NCI-H2171 (cell line): ENCODE results near the gene FCN3.
"Not testable (repeated sequence)": the region's sequence is repeated elsewhere in the genome, so short reads cannot be mapped to it uniquely, and the experiment has no call there.

Experiments used
- DNase-seq: peaks from one replicate; lab custom pipeline; 2025; lab: John Stamatoyannopoulos, UW

The FCN3 gene

DNA sequence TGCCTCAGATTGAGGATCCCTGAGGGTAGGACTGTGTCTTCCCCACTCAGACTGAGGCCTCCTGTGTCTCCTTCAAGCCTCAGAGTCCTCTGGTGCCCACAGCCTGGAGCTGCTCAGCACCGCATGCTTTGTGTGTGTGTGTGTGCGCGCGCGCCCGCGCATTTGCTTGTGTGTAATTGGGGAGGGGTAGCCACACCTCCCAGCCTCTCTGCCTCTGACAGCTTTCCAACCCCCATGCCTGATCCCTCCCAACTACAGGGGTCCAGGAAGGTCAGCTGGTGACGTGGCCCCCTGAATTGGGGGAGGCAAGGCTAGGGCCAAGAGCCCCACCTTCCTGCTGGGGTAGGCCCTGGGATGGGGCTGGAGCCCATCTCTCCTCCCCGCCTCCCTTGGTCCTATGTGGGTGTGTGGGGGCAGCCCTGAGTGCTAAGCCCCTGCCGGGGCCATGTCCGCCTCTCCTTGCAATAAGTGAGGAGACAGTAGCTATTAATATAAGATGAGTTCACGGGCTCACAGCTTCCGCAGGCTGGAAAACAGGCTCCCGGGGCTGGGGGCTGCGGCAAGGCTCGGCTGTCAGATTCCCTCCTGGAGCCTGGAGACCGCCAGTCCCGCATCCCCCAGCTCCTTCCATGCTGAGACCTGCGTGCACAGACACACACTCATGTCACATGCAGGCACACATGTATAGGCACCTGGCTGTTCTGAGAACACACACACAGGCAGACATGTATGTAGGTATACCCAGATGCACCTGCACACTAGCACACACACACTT is 24.8 kb upstream of the FCN3 start:
- no peak for DNase-seq

DNA sequence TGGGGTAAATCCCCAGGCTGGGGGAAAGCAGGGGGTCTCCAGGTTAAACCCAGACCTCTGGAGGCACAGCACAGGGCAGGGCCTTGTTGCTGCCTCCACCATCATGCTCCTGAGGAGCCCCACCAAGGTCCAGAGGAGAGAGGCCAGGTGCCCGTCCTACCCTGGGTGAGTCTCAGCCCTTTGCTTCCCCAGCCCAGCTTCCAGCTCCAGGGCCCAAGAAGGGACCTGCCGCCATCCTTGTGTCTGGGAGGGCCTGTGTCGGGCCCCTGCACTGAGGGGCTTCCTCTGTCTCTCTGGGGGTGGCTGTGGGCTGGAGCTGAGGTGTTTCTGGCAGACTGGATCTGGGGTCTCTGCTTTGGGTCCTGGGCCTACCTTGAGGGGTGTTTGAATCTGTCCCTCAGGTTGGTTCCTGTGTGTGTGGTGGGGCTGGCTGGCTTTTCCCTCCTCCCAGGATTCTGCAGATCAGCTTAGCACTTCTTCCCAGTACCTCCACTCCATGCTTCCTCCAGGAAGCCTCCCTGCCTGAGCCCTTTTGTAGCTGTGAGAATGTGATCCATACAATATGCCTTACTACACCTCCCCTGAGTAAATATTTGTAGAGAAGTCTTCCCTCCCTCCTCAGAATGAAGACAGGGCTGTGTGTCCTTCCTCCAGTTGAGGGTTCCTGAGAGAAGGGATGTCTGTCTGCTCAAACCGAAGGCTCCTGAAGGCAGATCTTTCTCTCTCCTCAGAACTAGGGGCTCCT is 24.0 kb upstream of the FCN3 start:
- no peak for DNase-seq

DNA sequence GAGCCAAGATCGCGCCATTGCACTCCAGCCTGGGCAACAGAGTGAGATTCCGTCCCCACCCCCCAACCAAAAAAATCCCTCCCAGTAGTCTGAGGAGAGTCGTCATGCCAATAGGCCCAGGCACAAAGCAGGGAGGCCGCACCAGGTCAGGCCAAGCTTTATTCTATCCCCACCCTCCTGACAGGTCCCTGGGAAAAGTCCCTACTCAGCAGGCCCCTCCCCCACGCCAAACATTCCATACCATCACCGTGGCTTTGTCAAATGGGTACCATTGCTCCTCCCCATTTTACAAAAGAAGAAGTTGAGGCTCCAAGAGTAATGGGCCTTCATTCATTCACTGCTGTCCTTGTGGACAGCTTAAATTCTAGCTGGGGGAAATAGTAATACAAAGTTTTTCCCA is 23.1 kb upstream of the FCN3 start:
- DNase-seq: no peak

DNA sequence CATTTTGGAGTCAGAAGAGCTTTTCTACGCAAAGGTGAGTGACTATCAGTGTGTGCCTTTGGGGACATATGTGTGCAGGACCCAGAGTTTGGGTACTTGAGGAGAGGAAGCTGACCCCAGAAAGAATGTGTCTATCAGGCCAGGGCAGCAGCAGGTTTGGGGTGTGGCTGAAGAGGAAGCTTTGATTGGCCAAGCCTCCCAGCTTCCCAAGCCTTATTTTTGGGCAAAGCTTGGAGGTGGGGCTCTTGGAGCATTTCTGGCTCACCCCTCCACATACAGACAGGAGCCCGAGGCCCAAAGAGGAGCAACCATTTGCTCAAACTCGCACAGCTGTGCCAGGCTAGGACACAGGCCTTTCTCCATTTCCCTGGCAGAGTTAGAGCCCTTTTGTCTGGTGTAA is 22.5 kb upstream of the FCN3 start:
- DNase-seq: no peak

DNA sequence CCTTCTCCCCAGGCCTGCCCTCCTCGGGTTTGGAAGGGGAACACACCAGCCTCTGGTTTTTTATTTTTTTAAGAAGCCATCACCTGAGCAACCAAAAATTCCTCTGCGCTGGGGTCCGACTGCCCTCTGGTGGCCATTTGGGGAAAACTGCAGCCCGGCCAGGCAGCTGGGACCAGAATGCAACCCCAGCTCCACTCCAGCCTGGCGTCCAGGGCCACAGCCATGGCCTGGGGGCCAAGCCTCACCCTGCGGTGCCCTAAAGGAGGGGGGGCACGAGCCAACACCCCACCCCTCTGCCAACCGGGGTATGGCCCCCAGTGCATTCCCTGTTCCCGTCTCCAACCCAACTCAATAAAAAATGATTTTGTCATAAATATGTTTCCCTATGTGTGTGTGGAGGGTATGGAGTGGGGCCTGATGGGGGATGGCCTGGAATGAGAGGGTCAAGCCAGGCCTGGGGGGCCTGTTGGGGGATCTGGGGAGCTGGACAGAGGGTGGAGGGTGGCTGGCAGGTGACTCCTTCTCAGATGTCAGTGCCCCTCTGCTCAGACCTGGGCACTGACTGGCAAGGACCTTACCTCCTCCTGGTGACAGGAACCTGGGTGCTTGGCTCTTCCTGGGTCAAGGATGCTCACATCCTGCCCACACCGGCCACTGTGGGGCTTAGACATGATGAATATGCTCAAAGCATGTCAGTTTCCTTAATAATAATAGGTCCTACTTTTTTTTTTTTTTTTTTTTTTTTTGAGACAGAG is 21.0 kb upstream of the FCN3 start:
- peak; percentile 87 for DNase-seq

DNA sequence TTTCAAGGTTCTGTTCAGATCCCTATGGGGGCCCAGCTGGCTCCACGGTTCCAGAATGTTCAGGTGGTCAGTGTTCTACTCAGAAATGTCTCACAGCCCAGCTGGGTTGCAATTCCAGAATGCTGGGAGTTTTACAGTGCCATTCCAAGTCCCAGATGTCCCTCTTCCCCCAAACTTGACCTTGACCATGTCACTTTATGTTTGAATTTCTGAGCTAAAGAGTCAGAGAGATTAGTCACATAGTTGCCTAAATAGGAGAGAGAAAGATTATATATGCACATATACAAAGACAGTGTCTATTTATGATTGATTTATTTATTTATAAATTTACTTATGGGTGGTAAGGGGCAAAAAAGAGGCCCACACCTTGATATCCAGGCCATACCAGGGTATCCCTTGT is 20.3 kb upstream of the FCN3 start:
- no peak for DNase-seq

DNA sequence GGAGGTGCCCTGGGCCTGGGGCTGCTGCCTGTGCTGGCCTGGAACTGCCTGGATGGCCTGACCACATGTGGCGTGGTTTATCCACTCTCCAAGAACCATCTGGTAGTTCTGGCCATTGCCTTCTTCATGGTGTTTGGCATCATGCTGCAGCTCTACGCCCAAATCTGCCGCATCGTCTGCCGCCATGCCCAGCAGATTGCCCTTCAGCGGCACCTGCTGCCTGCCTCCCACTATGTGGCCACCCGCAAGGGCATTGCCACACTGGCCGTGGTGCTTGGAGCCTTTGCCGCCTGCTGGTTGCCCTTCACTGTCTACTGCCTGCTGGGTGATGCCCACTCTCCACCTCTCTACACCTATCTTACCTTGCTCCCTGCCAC is 19.6 kb upstream of the FCN3 start:
- DNase-seq: no peak

DNA sequence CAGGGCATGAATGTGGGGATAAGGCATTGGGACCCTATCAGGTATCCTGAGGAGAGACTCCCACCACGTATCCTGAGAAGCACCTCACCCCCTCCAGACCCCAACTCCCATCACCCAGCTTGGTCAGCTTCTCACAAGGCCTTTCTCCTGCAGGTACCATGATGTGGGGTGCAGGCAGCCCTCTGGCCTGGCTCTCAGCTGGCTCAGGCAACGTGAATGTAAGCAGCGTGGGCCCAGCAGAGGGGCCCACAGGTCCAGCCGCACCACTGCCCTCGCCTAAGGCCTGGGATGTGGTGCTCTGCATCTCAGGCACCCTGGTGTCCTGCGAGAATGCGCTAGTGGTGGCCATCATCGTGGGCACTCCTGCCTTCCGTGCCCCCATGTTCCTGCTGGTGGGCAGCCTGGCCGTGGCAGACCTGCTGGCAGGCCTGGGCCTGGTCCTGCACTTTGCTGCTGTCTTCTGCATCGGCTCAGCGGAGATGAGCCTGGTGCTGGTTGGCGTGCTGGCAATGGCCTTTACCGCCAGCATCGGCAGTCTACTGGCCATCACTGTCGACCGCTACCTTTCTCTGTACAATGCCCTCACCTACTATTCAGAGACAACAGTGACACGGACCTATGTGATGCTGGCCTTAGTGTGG is 19.1 kb upstream of the FCN3 start:
- no peak for DNase-seq

DNA sequence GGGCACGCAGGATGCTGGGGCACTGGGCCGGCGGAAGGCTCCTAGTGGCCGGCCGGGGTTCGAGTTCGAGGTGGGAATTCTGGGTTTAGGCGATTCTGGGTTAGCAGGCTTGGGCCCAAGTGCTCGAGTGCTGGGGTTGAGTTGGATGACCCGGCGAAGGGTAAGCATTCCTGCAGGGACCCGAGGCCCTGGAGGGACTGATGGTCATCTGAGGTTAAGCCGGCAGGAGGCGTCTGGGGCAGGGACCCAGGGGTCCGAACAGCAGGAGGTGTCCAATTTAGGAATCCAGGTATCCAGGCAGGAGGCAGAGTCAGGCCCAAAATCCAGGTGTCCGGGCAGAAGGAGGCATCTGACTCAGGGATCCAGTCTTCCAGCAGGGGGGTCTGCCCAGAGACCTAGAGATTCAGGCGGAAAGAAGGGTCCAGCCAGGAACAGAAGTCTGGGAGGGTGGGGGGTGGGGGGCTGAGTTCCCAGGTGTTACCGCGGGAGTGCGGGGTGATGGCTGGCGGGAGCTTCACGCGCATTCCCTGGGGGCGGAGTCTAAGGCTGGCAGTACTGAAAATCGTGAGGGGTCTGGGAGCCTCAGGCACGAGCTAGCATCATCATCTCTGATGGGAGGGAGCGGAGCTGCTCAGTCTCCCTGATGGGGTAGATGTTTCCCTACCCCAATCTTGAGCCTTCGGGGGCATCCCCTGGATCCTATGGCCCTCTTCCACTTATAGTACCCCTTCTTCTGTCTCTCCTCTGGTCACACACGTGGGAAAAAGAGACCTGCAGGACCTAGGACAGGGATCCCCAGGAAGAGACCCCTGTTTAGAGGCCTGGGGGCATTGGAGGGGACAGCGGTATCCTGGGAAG is 18.4 kb upstream of the FCN3 start:
- no peak for DNase-seq

DNA sequence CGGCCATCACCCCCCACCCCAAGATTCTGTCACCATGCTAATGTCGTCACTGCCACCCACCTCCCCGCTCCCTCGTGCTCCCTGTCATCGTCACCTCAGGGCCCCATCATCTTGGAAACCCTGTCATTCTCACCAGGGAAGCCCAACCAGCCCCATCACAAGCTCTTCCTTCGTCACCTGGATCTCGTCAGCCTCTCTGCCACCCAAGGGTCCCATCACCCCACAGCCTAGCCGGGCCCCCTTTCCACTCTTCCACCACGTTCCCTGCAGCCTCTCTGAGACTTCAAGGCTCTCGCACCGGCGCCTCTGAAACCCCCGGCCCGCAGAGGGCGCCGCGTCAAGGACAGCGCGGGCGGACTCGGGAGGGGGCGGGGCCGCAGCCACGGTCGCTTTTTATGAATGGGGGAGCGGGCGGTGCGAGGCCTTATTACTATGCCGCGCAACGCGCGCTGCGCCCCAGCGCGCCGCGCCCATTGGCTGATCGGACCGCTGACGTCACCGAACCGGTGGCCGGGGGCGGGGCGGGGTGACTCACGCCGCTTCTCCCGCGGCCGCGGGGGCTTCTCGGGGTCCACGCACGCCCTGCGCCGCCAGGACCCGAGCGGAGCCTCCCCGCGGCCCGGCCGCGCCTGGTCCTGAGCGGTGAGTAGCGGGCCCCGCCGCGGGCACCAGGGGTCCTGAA is 17.6 kb upstream of the FCN3 start, which contains the start of gene GPR3:
TSS of gene GPR3 (plus strand) at position 527 of the 682 bp plus-strand sequence. CDS start 1,177 bp downstream, outside the sequence.
- DNase-seq: peak; percentile 92

DNA sequence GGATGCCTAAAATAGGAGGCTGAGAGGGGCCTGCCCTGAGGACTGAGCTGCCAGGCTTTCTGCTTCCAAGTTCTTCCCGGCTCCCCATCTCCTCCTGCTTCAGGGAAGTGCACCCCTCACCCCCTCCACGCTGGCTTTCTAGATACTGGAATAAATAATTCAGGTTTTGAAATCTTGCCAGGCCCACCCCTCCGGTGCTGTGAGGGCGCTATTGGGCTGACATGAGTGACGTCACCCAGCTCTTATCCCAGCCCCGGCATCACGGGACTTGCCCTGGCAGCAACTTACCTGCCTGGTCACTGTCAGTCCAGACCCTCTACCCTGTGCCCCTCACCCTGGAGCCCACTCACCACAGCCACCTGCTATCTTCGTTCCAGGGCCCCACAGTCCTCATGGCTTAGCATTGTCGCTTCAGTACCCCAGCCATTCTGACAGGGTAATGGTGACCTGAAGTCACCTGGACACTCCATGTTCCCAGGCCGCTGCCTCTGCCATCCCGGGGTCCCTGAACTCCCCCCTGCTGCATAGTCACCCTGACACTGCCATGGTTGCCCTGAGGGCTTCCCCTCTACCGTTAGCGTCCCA is 17.0 kb upstream of the FCN3 start:
- no peak for DNase-seq

DNA sequence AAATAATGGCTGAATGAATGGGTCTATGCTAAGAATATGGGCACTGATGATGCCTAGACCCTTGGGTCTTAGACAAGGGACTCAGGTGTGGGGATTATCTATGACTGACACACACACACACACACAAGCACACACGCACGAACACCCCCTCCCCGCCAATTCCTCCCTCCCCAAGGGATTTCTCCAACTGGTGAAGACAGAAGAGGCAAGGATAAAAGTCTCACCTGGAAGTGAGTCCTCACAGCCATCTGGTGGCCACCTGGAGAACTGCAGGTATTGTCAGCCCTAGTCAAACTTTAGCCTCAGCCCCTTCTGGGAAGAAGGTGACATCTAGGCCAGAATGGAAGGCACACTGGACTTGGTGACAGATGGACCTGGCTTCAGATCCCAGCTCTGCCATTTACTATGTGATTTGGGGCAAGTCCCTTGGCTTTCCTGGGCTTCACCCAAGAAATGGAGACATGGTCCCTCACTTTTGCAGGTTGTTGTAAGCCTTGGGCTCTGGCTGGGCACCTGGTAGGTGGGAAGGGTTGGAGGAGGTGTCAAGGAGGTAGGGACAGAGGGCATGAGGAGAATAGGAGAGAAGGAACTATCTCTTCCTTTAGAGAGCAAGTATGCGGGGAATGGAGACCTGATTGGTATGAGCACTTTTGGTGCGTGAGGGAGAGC is 13.8 kb upstream of the FCN3 start:
- DNase-seq: peak; percentile 60

DNA sequence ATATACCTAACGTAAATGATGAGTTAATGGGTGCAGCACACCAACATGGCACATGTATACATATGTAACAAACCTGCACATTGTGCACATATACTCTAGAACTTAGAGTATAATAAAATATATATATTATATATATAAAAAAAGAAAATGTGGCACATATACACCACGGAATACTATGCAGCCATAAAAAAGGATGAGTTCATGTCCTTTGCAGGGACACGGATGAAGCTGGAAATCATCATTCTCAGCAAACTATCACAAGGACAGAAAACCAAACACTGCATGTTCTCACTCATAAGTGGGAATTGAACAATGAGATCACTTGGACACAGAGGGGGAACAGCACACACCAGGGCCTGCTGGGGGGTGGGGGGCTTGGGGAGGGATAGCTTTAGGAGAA is 10.2 kb upstream of the FCN3 start:
- not testable (repeated sequence) for DNase-seq

DNA sequence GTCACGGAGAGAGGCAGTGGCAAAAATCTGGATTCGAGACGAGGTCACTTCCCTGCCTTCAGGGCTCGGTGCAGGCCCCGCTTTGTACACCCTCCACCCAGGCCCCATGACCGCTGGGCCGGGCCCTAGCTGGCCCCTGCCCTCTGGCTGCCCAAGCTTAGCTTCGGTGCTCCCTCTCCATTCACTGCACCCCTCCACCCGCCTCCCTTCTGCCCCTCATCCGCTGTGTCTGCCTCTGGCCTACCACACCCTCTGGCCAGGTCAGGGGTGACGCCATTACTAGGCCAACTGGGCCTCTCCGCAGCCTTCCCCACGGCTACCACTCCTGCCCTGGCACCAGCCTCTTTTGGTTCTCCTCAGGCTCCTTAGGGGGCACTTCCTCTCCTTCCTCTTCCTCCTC is 9.0 kb upstream of the FCN3 start:
- DNase-seq: no peak

DNA sequence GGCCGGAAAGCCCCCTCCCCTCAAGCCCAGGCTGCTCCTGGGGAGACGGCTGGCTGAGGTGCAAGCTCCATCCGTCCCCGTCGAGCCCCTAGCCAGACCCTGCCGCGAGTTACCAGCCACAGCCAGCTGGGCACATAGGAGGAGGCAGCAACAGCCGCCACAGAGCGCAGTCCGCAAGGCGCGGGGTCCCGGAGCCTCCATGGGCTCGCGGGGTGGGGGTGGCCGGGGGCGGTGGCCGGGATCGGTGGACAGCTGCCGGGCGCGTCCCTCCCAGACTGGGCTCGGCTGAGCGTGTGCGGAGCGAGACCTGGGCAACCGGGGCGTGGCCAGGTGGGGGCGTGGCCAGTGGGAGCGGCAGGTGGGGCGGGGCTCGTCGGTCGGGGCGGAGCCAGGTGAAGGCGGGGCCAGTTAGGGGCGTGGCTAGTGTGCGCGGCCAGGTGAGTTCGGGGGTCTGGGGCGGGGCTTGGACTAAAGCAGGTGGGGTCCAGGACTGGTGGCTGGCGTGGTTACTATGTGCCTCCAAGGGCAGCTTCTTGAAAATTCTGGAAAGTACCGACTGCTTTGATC is 8.5 kb upstream of the FCN3 start, which contains the start of gene CD164L2:
TSS of gene CD164L2 (minus strand) at position 295 of the 567 bp plus-strand sequence. CDS start at position 201, 94 bp downstream.
- peak; percentile 22 for DNase-seq

DNA sequence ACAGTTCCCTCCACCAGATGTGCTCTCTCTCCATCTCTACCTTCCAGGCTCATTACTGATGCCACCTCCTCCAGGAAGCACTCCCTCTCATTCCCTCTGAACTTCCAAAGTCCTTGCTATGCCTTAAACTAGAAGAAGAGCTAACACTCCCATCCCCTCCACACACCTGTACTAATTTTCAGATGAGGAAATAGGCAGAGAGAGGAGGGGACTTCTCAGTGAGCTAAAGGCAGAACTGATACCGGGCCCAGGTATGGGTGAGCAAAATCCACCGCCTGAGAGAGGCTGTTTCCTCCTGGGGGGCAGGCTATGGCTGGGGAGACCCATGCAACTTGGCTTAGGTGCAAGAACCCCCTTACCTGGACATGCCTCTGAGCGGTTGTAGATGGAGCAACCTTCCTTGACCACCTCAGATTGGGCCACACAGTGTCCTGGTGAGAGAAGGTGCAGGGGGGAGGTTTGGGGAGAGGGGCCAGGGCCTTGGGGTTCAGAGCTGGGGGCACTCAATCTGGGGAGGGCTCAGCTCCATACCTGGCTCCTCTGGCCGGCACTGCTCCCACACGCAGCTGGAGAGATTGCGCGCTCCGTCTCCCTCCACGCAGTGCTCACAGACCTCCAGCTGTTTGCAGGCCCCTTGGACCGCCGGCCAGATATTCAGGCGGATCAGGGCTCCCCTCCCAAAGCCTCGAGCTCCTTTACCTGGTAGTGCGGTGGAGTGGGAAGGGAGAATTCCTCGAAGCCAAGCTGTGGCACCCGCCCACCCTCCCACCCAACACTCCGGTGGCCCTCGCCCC is 7.5 kb upstream of the FCN3 start:
- no peak for DNase-seq

DNA sequence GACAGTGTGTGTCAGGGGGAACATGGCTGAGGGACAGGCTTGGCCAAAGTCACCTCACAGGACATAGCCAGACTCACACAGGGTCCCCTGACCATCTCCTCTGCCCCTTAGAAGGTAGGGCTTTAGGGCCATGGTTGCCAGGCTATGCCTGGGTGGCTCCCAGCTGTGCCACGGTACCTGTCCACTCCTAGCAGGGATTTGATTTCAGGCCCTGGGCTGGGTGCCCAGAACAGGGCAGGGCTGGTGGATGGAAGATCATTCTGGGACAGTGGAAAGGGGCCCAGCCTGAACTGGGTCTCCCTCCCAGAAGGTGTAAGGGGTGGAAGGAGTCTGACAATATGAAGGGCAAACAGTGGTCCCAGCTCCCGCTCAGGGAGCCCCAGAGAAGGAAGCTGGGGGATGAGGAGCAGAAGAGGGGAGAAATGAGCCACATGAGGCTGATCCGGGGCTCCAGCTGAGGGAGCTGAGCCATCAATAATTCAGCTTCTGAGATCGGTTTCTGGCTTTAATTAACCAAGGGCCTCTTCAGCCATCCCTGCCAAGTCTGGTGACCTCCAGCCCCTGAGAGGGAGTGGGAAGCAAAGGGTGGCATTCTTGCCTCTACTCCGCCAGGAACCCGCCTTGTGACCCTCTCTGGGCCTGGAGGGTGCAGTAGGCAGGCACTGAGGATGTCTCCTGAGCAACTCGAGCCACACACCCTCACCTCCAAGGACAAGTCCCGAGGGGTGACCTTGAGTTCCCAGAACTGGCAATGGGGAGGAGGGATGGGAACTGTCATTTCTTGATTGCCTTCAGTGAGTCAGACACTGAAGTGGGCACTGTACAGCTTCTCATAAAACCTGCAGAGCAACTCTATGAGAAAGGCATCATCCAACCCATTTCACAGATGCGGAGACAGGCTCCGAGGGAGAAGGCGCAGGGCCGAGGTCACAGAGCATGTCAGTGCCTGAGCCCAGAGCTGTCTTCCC is 6.4 kb upstream of the FCN3 start:
- DNase-seq: no peak
